Fibroblast of mammary gland (primary cell): ENCODE results near the gene TMEM202.
"Not testable (repeated sequence)": the region's sequence is repeated elsewhere in the genome, so short reads cannot be mapped to it uniquely, and the experiment has no call there.

Experiments
- DNase-seq: peaks from one replicate; pipeline ENCODE4 v3.0.0-alpha.2; 2010; ENCODE audit warnings: low read depth
- H3K4me3 ChIP-seq: 2 replicates; pipeline ENCODE4 v1.5.1; 2011; ENCODE audit warnings: low read depth, mild to moderate bottlenecking, low read length, moderate library complexity; ENCODE audit not compliant: control insufficient read depth
- CTCF ChIP-seq: conservative IDR thresholded peaks from 2 replicates; pipeline ENCODE4 v1.5.1; 2011; ENCODE audit warnings: low read depth, low read length, inconsistent platforms; ENCODE audit not compliant: control insufficient read depth, insufficient read depth

TMEM202 gene

DNA sequence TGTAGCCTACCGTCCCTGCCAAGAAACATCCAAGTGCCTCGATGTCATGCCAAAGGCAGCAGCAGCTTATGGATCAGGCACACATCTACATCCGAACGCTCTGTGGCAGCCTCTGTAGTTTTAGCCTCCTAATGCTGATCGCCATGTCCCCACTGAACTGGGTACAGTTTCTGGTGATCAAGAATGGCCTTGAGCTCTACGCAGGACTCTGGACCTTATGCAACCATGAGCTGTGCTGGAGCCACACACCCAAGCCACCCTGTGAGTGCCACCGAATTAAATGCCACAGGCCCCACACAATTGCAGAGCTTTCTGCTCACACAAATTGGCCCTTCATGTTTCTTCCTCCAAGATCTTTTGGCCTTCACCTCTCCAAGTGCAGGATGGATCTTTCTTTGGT, 543 bp downstream of the TMEM202 start:
- no peak for TF ChIP-seq CTCF
- H3K4me3 ChIP-seq, result no peak overlapping the region
- no peak for DNase-seq

- H3K4me3 ChIP-seq, result no peak overlapping the region
- DNase-seq, result no peak
- TF ChIP-seq CTCF, result no peak
These were observed 4.6 kb downstream of the TMEM202 start for GRCh38 chr15:72402726-72403125.

- DNase-seq, result no peak
- no peak for TF ChIP-seq CTCF
- no peak overlapping the region for H3K4me3 ChIP-seq
These were observed 6.3 kb downstream of the TMEM202 start for GRCh38 chr15:72404356-72404755.

GRCh38 chr15:72404841-72405240, 6.7 kb downstream of the TMEM202 start:
- H3K4me3 ChIP-seq, result no peak overlapping the region
- DNase-seq, result no peak
- no peak for TF ChIP-seq CTCF

DNA sequence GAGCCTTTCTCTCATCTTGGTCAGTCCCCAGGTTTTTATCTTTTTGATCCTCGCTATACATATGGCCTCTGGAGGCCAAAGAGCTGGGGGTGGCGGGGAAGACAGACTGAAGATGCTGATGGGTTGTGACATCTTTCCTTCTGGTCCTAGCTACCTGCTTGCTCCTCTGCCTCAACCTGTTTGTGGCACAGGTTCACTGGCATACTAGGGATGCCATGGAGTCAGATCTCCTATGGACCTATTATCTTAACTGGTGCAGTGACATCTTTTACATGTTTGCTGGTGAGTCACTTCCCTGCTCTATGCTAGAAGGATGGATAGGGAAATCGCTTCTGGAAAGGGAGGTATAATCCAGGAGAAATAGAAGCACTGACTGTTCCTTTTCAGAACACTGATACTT, 8.8 kb downstream of the TMEM202 start:
- no peak for DNase-seq
- TF ChIP-seq CTCF, result no peak
- H3K4me3 ChIP-seq, result no peak overlapping the region

DNA sequence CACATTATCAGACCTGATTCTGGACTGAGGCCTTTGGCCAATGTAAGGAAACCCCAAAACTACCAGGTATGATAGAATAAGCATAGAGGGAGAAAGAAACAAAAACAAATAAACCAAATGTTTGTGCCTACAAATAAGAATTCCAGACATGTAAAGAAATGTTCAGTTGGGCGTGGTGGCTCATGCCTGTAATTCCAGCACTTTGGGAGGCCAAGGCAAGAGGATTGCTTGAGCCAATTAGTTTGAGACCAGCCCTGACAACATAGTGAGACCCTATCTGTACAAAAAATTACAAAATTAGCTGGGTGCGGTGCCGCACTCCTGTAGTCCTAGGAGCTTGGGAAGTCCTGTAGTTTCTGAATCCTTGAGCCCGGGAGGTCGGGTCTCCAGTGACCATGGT, 13.0 kb downstream of the TMEM202 start:
- no peak for DNase-seq
- H3K4me3 ChIP-seq, result no peak overlapping the region
- no peak for TF ChIP-seq CTCF

GRCh38 chr15:72411544-72411943, 13.4 kb downstream of the TMEM202 start:
- H3K4me3 ChIP-seq, result no peak overlapping the region
- TF ChIP-seq CTCF, result no peak
- DNase-seq, result no peak

DNA sequence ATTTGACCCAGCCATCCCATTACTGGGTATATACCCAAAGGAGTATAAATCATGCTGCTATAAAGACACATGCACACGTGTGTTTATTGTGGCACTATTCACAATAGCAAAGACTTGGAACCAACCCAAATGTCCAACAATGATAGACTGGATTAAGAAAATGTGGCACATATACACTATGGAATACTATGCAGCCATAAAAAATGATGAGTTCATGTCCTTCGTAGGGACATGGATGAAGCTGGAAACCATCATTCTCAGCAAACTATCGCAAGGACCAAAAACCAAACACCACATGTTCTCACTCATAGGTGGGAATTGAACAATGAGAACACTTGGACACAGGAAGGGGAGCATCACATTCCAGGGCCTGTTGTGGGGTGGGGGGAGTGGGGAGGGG, 15.2 kb downstream of the TMEM202 start:
- H3K4me3 ChIP-seq, DNase-seq: not testable (repeated sequence)
